Medulla oblongata (tissue), 1 donor: ENCODE results near the gene UFD1.
A peak's percentile ranks its signal among the peaks of the same experiment; 100 is the strongest.

ENCODE experiments used
- DNase-seq: peaks from one replicate; pipeline ENCODE4 v3.0.0-alpha.2; 2015; ENCODE audit errors: extremely low spot score

Gene UFD1

GRCh38 chr22:19429950-19430889, 48.8 kb downstream of the UFD1 start:
- DNase-seq = peak; percentile 13

GRCh38 chr22:19424186-19424500, 54.9 kb downstream of the UFD1 start:
- no peak for DNase-seq

DNA sequence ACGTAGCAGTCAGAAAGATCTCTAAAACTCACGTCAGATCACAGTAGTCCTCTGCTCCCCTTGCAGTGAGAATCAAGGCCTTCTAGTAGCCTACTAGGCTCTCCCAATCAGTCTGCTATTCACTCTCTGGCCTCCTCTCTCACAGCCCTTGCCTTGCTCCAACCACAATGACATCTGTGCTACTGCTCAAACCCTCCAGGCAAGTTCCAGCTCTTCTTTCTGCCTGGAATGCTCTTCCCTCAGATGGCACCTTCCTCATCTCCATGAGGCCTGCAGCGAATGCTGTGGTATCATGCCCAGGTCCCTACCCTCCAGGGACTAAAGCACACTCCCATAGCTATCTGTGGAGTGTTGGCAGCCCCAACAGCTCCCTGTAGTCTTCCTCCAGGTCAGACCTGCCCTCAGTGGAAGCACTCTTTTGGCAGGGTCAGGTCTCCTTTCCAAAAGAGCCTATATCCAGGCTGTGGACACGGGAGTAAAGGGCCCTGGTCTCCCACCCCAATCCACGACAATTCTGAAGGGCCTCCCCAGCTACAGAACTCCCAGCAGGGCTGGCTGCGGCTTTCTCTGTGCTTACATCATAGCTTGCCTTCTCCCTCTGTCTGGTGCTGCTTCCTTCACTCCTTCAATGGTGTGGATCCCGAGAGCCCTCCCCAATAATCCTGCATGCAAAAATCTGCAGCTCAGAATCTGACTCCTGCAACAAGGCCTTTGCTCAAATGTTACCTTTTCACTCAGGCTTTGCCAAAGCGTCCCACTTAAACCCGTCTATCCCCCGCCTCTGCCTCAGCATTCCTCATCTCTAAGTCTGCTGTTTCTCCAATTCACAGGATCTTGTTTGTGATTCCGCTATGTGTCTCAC, 56.3 kb downstream of the UFD1 start:
- no peak for DNase-seq

GRCh38 chr22:19420321-19420720, 58.7 kb downstream of the UFD1 start:
- DNase-seq = no peak

GRCh38 chr22:19419464-19420178, 59.4 kb downstream of the UFD1 start:
- DNase-seq = no peak

DNA sequence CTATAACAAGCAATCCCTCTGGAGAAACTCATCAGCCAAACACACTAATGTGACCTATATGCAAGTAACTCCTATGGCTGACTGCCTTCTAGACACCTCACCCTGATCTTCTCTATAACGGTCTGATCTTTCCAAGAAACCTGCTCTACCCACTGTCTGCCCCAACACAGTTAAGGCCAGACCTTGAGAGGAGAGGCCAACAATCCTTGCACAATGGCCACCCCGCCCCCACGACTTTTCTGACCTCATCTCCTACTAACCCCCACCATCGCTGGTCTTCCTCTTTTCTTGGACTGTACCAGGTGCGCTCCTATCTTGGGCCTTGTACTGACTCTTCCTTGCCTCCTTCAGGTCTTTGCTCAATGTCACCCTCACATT, 59.9 kb downstream of the UFD1 start:
- DNase-seq = no peak

DNA sequence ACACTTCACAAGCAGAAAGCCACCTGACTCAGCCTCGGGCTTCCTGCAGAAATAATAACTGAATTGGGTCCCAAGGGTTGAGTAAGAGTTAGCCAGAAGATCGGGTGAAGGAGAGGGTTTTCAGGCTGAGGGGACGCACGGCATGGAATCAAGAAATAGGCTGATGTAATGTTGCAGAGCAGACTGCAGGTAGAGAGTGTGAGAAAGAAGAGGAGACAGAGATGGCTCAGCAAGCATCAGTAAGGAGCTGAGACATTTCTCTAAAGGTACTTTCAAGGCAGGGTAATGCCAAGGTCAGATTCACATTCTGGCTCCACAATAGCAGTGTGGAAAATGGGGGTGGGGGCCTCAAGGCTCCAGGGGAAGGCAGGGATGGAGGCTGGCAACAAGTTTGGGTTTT, 66.1 kb downstream of the UFD1 start:
- DNase-seq = no peak

DNA sequence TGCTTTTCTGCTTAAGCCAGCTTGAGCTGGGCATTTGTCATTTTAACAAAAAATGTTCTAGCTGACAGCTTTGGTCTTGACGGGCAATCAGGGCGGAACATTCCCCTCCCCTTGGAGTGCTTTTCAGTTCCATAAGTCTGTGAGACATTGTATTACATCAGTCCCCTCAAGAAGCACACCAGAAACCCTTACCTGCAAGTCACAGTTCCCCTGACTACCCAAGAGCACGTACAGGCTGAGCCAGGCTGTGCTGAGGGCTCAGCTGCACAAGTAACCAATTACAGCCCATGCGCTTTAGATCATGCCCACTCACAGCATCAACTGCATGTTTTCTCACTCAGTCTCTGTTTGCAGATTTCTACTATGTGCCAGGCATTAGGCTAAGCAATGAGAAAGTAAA, 66.5 kb downstream of the UFD1 start:
- no peak for DNase-seq

- no peak for DNase-seq
Observed at GRCh38 chr22:19411690-19412045, 67.3 kb downstream of the UFD1 start.

- no peak for DNase-seq
Observed at GRCh38 chr22:19410941-19411689, 67.9 kb downstream of the UFD1 start.

GRCh38 chr22:19407649-19408606, 71.1 kb downstream of the UFD1 start:
- no peak for DNase-seq

- DNase-seq = no peak
Observed at GRCh38 chr22:19406846-19407245, 72.1 kb downstream of the UFD1 start.

DNA sequence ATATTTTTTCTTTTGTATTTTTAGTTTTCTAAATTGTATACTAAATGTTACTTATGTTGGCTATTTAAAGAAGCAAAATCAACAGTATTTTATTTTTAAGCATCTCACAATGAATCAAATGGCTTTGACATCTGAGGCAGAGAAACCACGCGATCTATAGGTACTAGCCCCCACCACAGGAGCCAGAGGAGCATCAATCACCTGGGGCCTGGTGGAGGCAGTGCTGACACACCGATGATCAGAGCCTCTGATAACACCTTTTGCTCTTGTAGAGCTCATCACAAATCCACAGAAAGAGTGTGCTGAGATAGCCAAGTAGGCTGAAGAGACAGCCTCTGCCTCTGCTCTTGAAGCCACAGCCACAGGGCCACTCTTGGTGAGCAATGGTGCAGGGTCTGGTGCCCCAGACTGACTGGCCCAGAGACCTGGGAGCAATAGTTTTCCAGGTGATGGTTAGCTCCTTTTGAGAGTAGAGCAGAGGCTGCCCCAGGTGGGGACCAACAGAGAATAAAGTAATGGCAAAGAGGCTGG, 72.6 kb downstream of the UFD1 start:
- no peak for DNase-seq

DNA sequence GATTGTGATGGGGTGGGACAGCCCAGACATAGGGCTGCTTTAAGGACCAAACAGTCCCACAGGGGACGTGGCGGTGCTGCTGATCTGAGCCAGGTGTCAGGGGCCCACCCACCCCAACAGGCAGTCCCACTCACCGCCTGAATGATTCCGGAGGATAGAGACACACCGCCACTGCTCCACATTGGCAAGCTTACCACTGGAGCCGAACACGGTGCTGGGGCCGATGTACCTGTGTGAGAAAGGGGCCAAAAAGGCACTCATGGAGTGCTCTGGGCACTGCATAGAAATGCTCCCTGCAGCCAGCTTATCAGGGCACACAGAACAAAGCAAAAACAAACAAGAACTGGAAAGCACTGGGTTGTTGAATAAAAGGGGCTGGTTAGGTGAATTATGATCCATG, 73.3 kb downstream of the UFD1 start:
- no peak for DNase-seq

GRCh38 chr22:19405133-19405532, 73.9 kb downstream of the UFD1 start:
- no peak for DNase-seq

DNA sequence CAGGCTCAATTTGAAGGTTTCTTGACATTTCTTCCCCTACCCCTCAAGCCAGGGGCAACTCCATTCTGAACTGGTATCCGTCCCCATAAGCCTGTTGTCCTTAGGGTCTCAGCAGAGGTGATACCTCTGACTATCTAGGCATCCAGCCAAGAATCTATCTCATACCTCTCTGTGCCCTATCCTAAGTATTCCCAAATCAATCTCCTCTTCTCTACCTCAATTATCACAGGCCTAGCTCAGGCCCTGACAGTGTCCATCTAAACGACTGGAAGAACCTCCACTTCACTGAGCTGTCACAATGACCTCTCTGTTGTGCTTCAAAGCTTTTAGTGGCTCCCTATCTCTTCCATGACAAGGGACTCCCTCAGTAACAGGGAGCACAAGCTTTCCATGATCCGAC, 74.3 kb downstream of the UFD1 start:
- no peak for DNase-seq

GRCh38 chr22:19402642-19403191, 76.3 kb downstream of the UFD1 start:
- DNase-seq = no peak

DNA sequence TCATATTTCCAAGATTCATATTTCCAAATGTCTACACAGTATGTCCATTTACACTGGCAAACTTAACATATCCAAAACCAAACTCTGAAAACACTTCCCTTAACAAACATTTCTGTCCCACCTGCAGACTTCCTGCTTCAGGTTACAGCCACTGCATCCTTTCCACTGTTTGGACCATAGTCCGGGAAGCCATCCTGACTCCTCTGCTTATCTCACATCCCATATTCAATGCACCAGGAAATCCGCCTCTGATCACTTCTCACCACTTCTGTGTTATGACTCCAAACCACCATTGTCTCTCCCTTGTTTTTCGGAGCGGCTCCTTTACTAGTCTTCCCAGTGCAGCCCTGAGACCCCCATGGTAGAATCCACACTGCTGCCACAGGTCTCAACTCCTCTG, 77.5 kb downstream of the UFD1 start:
- DNase-seq = no peak

DNA sequence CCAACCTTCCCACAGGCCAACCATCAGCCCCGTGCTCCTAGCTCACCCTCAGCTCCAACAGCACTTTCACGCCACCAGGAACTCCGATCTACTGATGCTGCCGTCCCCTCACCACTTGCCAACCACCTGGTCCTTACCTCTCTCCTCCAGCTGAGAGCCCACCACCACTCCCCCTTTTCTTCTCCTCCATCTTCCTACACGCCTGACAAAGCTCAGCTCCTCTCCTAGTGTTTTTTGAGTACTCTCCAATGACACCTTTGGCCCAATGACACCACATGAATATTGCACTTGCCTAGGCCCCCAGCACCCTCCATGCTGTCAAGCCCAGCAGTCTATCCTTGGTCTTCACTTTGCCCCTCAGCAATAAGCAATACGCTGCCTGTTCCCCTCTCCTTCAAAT, 78.1 kb downstream of the UFD1 start:
- DNase-seq = no peak
